Islet of Langerhans (tissue), 1 donor: ENCODE measurements around the gene OR7A17.
A peak's percentile ranks its signal among the peaks of the same experiment; 100 is the strongest.

ENCODE experiments used
- FAIRE-seq: peaks from one replicate; lab custom pipeline; 2011; peaks lifted over from hg19 to GRCh38; lab: Jason Lieb, UNC

Gene OR7A17

DNA sequence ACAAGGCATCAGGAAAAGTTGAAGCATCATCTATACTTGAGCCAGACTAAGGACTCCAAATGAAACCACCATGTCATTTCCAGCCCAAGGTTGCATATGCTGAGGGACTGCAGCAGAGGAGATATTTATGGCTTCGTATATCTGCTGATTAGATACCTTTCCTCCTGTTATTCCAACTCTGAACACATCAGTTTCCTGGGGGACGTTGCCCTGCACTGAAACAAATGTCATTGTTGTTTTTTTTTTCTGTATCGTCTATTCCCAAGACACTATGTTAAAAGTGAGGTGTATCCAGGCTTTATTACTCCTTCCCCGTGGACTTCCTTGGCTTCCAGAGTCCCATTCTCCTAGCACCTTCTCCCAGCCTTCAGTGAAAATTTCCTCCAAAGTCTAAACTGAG is at the start of gene OR7A17:
Gene OR7A17, minus strand, starts transcription at position 101 of the 400 bp plus-strand sequence. CDS start 4,777 bp downstream, outside the sequence.
- no peak for FAIRE-seq

GRCh38 chr19:14933506-14933905 is 47.6 kb upstream of the OR7A17 start:
- FAIRE-seq, result no peak

- FAIRE-seq, result no peak
Measured at GRCh38 chr19:14916848-14917247, 30.9 kb upstream of the OR7A17 start.

DNA sequence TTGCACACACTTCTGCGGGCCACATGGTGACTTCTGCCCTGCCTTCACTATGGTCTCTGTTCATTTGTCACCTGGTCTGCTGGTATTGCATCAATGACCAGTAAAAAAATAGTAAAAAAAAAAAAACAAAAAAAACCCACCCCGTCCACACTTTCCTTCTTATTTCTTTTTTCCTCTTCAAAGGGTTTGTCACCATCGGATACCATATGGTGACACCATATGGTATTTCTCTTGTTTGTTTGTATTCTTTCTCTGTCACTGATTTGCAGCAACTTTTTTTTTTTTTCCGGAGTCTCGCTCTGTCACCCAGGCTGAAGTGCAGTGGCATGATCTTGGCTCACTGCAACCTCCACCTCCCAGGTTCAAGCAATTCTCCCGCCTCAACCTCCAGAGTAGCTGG is 29.2 kb upstream of the OR7A17 start:
- no peak for FAIRE-seq

DNA sequence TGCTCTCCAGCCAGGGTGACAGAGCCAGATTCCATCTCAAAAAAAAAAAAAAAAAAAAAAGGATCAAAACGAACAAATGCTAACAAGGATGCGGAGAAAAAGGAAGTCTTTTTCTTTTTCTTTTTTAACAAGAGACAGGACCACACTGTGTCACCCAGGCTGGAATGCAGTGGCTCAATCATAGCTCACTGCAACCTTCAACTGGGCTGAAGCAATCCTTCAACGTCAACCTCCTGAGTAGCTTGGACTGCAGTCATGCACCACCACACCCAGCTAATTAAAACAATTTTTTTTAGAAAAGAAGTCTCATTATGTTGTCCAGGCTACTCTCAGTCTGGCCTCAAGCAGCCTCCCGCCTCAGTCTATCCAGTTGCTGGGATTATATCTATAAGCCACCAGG is 20.8 kb upstream of the OR7A17 start:
- no peak for FAIRE-seq

DNA sequence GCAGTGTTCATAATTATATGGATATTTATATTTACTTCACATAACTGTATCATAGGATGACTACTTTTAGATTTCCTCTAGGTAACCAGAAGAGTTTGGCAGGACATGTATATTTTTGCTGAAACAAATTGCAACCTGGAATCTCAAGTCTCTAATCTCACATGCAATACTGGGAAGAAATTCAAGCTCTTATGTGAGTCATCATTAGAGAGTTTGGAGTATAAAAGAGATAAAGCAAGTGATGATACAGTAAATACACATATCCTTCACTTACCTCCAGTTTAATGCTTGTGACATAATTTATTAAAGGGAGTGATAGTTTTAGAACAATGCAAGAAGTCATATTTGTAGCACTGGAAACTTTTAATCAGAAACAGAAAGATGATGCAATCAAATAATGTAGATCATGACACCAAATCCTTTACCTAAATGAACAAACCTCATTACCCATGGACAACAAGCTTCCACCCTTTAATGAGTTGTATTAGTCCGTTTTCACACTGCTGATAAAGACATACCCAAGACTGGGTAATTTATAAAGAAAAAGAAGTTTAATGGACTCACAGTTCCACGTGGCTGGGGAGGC is 15.8 kb upstream of the OR7A17 start:
- no peak for FAIRE-seq

DNA sequence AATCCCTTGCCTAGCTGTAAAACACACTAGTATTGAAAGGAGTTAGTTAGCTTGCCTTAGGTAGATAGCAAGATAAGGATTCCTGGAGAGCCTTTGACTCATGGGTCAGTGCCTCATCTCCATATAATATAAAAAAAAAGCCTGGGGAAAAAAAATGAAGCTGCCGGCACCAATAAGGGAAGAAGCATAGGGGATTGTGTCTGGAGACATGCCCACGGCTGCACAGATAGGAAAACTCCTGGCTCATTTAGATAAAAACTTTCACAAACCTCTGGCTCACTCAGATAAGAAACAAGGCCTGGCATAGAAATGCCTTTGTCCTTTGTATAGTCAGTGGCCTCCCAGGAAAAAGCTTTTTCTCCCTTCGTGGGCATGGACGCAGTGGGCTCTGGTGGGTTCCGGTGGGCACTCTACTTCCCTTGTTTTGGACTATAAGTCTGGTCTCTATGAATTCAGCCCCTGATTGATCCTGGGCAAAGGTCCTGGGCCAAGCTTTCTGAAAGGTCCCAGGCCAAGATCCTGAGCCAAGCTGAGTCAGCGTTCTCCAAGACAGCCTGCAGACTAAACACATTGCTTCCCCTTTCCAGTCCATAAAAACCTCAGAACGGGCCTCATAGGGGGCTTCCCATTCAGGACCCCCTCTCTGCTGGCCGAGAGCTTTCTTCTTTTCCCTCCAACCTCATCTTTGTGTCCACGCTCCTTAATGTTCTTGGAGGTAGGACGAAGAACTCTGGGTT is 4.9 kb upstream of the OR7A17 start:
- FAIRE-seq, result no peak

GRCh38 chr19:14889994-14890642 is 4.2 kb upstream of the OR7A17 start:
- FAIRE-seq, result no peak

GRCh38 chr19:14871619-14872230 is 14.2 kb downstream of the OR7A17 start:
- peak; percentile 24 for FAIRE-seq

- FAIRE-seq, result no peak
Measured at GRCh38 chr19:14868497-14868896, 17.4 kb downstream of the OR7A17 start.

DNA sequence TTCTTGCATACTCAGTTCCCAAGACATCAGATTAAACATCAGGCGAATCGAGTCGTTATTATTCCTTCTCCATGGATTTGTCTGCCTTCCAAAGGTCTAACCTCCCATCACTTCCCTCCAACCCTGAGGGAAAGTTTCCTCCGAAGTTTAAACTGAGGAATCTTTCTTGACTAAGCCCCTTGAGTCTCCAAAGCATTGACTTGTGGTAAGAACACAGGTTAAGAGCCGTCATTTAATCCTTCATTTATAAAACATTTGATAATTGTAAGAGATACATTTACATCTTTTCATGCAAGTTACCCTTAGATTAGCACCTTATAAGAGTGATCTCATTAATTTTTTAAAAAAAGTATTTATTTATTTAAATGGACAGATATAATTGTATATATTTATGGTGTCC is 37.1 kb downstream of the OR7A17 start, which contains the start of gene OR7A10:
Gene OR7A10, minus strand, starts transcription at position 101 of the 400 bp plus-strand sequence. CDS start 7,045 bp downstream, outside the sequence.
- no peak for FAIRE-seq

DNA sequence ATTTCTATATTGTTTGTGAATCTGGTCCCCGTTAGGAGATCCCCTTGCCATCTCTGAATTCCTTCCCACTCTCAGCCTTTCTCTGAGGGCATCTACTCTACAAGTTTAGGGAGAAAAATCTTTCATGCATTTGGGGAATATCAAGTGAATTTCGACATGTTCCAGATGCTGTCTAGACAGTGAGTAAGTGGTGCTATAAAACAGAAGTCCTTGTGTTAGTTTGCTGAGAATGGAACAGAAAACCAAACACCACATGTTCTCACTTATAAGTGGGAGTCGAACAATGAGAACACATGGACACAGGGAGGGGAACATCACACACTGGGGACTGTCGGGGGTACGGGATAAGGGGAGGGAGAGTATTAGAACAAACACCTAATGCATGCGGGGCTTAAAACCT is 42.4 kb downstream of the OR7A17 start:
- no peak for FAIRE-seq

DNA sequence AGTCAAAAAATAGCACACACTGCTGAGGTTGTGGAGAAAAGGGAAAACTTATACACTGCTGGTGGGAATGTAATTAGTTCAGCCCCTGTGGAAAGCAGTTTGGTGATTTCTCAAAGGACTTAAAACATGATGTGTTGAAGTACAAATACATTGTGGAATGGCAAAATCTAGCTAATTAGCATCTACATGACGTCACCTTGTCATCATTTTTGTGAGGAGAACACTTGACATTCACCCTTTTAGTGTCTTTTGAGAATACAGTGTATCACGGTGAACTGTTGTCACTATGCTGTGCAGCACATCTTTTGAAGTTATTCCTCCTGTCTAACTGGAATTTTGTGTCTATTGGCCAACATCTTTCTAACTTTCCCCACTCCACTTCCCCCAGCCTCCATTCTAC is 42.8 kb downstream of the OR7A17 start:
- FAIRE-seq, result no peak

GRCh38 chr19:14840206-14840605 is 45.7 kb downstream of the OR7A17 start:
- no peak for FAIRE-seq

DNA sequence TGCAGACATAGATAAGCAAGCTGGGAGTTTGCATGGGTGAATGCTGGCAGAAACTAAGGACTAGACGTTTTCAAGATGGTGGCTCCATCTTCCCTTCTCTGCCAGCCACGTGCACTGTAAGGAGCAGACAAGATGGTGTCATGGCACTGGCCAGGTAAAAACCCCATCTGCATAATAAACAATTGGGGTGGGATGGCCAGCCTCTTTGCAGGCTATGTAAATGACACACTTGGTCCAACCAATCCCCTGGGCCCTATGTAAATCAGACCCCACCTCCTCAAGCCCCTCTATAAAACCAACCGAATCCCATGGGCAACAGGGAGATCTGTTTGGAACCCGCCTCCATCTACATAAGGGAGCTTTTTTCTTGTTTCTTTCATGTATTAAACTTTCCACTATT is 48.5 kb downstream of the OR7A17 start:
- no peak for FAIRE-seq

- FAIRE-seq, result no peak
Measured at GRCh38 chr19:14835011-14835410, 50.9 kb downstream of the OR7A17 start, which contains the start of the genes OR7A5 and OR7C1. TSS of gene OR7A5 (minus strand) at chr19:14835185. CDS start at chr19:14828241, 6,944 bp downstream. TSS of gene OR7C1 (minus strand) at chr19:14835185. CDS start at chr19:14800136, 35,049 bp downstream.

GRCh38 chr19:14830702-14831101 is 55.2 kb downstream of the OR7A17 start:
- no peak for FAIRE-seq
